Renal cortical epithelial cell (primary cell): Measurements from ENCODE around the gene CARD10. TPM values are rescaled to one million over a fixed set of nuclear protein-coding genes. Genes with fewer than 3 reads are reported as not detected.

ENCODE experiments used
- total RNA-seq: library from RNA; depleted of rRNA; stranded (reverse); fragments of >200 nt; gene quantifications from 2 replicates; pipeline ENCODE4 v1.2.3, GENCODE V29; 2014

Gene CARD10
- total RNA-seq, 1 donor from 2014 or later = 39.9 TPM

Other genes with a start within 250 kb of the CARD10 start
- not detected in 2 replicates for gene CYTH4, start 236.9 kb downstream of the CARD10 start, total RNA-seq
- 6.3 and 18.8 TPM in 2 replicates for gene ELFN2, start 91.9 kb downstream of the CARD10 start, total RNA-seq
- 1.1 and 2.6 TPM in 2 replicates for gene MFNG, start 33.0 kb downstream of the CARD10 start, total RNA-seq
- gene CDC42EP1, start 41.1 kb upstream of the CARD10 start, total RNA-seq = 20.8 and 42.7 TPM in 2 replicates
- not detected in 2 replicates for gene LGALS2, start 60.7 kb upstream of the CARD10 start, total RNA-seq
- 45.5 and 57.9 TPM in 2 replicates for gene GGA1, start 89.4 kb upstream of the CARD10 start, total RNA-seq
- gene SH3BP1, start 120.3 kb upstream of the CARD10 start, total RNA-seq = 5.0 and 8.1 TPM in 2 replicates
- 6.1 and 10.6 TPM in 2 replicates for gene PDXP, start 139.3 kb upstream of the CARD10 start, total RNA-seq
- gene LGALS1, start 156.2 kb upstream of the CARD10 start, total RNA-seq = 761 and 4,632 TPM in 2 replicates
- 18.1 and 19.6 TPM in 2 replicates for gene NOL12, start 166.9 kb upstream of the CARD10 start, total RNA-seq
- 89.1 and 114 TPM in 2 replicates for gene TRIOBP, start 177.6 kb upstream of the CARD10 start, total RNA-seq